Mammary epithelial cell (primary cell): ENCODE results near the gene ANKUB1.

Source experiments
- CTCF ChIP-seq, 2 donors: IDR thresholded peaks in 1 of 2; conservative IDR thresholded peaks in 1 of 2; 2 replicates each; pipeline ENCODE4 v1.5.1; 2011 to 2012; ENCODE audit warnings: inconsistent platforms in 2 of 2, low read length in 2 of 2, mild to moderate bottlenecking in 2 of 2, control low read depth in 1 of 2, low read depth in 1 of 2; ENCODE audit not compliant: insufficient read depth in 1 of 2; ENCODE audit errors: extremely low read depth in 1 of 2
- EZH2 ChIP-seq: IDR thresholded peaks from 2 replicates; pipeline ENCODE4 v1.6.1; 2012; ENCODE audit warnings: low read length, inconsistent platforms, borderline replicate concordance

GRCh38 chr3:149727656-149728055 is 64.7 kb downstream of the ANKUB1 start:
- TF ChIP-seq CTCF (conservative IDR thresholded peaks at IDR 0.05 in 1 of 2, IDR thresholded peaks at IDR 0.05 in 1 of 2; ENCODE audit: extremely low read depth in 1 of 2, insufficient read depth in 1 of 2, low read depth in 1 of 2, low read length in 2 of 2) = no peak
- TF ChIP-seq EZH2 = no peak
